ENCODE results near the gene NTMT2.

GRCh38 chr1:170205301-170205700, 59.5 kb downstream of the NTMT2 start:
- TF ChIP-seq EZH2 (IDR thresholded peaks at IDR 0.05; ENCODE audit: insufficient read depth, poor library complexity, severe bottlenecking) (no peak), EZH2phosphoT487 (IDR thresholded peaks at IDR 0.05; ENCODE audit: insufficient read depth, low read depth) (no peak)
